ENCODE data around the gene PREP.
"Not testable (repeated sequence)": the region's sequence is repeated elsewhere in the genome, so short reads cannot be mapped to it uniquely, and the experiment has no call there.

PREP gene

GRCh38 chr6:105402939-105403935 is at the start of gene PREP:
Gene PREP (minus strand): TSS chr6:105403082. CDS start chr6:105402891, 191 bp downstream.
- DNase-seq: peak; percentile 7

GRCh38 chr6:105452376-105452775 is 49.5 kb upstream of the PREP start:
- no peak for DNase-seq

- DNase-seq: no peak
Measured at GRCh38 chr6:105449756-105450390, 47.0 kb upstream of the PREP start.

DNA sequence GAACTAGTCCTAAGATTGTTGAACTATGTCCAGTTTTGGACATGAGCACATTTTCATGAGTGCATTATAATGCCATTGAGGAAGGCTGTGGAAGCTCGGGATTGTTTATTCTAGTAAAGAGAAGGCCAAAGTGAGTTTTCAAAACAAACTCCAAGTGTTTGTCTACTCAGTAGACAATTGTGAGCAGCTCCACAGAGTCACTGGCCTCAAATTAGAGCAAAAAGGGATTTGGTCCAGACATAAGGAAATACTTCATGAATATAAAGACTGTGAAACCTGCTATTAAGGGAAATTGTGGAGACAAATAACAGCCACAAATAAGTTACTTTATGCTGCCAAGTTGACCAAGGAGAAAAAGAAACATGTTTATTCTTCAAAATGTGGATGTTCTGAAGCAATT is 42.6 kb upstream of the PREP start:
- DNase-seq: no peak

DNA sequence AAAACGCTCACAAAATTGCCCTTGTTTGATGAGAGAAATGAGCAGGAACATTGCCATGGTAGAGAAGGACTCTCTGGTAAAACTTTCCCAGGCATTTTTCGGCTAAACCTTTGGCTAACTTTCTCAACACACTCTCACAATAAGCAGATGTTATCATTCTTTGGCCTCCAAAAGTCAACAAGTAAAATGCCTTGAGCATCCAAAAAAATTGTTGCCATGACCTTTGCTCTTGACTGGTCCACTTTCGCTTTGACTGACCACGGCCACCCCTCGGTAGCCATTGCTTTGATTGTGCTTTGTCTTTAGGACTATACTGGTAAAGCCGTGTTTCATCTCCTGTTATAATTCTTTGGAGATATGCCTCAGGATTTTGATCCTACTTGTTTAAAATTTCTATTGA is 41.1 kb upstream of the PREP start:
- no peak for DNase-seq

DNA sequence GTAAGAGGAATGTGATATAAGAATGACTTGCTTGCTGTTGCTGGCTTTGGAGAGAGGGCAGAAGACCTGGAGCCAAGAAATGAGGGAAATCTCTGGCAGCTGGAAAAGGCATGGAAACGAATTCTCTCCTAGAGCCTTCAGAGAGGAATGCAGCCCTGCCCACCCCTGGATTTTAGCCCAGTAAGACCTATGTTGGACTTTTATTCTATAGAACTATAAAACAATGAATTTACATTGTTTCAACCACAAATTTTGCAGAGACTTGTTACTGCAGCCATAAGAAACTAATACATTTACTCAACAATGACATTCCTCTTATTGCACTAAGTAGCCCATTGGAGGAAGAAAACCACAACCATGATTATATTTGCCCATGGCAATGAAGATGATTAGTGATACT is 39.5 kb upstream of the PREP start:
- no peak for DNase-seq

GRCh38 chr6:105437236-105437635 is 34.4 kb upstream of the PREP start:
- DNase-seq: no peak

GRCh38 chr6:105433723-105434122 is 30.8 kb upstream of the PREP start:
- DNase-seq: no peak

DNA sequence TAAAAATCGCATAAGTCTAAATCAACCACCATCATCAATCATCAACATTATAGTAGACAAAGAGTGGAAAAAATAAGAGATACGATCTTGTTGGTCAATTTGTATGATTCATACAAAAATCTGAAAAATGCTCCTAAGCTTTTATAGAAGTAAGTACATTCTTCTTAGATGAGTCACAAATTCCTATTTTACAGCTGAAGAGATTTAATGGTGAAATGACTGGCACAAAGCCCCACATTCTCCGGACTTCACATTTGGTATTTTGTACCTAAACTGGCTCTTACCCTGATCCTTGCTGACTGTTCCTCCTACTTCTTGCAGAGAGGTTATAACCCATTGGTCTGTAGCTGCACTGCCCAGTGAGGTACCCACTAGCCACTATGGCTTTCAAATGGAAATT is 29.9 kb upstream of the PREP start:
- no peak for DNase-seq

DNA sequence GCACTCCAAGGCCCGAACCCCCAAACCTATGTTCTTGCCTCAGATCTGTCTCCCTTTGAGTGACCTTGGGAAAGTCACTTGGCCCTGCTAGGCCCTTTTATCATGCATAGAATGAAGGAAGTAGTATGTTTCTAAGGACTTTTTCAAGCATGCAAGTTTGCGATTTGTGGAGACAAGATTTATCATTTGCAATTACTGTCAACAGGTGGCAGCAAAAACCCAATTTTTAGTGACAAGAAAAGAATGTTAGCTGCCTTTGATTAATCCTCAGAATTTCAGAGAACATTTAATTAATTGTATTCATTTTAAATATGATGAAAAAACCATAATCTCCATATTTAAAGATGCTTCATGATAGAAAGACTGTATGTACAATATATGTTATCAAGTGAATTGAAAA is 28.3 kb upstream of the PREP start:
- no peak for DNase-seq

- DNase-seq: no peak
Measured at GRCh38 chr6:105430685-105431084, 27.8 kb upstream of the PREP start.

DNA sequence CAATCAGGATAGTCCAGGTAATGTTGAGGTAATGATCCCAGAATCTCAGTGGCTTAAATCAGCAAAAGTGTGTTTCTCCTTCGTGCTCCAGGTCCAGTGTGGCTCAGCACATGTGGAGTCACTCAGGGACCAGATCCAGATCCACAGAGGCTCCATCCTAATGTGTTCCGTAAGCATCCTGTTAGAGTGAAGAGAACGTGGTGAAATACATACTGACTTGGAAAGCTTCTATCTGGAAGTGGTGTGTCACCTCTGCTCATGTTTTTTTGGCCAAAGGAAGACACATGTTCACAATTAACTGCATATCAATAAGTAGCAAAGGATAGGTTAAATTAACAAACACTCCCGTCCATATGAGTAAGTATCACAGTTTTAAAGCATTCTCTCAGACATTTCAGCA is 26.8 kb upstream of the PREP start:
- DNase-seq: no peak

GRCh38 chr6:105428342-105428957 is 25.6 kb upstream of the PREP start:
- no peak for DNase-seq

DNA sequence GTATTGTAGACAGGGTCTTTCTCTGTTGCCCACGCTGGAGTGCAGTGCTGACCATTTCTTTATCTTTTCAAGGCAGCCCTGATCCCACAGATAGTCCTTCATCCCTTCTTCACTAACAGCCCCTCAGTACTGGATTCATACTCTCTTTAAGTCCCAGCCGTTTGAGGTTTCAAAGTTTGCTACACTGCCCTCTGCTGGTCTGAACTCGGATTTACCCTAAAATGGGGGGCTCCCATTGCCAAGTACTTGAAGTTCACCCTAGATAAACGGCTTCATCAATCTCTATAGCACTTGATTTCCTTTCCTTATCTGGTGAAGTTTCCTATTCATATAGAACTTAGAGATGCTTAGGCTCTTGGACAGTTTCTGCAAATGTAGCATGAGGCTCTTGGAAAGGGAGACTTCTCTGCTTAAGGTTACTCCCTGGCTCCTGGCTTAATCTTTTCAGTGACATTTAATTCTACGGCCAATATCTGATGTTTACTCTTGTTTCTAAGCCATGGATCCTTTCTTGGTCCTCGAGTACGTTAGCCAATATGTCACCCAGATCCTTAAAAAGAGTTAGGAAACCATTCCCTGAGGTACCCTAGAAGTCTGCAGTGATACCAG is 21.4 kb upstream of the PREP start:
- no peak for DNase-seq

DNA sequence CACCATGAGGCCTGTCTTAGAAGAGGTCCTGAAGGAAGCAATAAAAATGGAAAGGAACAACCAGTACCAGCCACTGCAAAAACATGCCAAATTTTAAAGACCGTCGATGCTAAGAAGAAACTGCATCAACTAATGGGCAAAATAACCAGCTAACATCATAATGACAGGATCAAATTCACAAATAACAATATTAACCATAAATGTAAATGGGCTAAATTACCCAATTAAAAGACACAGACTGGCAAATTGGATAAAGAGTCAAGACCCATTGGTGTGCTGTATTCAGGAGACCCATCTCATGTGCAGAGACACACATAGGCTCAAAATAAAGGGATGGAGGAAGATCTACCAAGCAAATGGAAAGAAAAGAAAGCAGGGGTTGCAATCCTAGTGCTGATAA is 14.1 kb upstream of the PREP start:
- not testable (repeated sequence) for DNase-seq

GRCh38 chr6:105409734-105410133 is 6.9 kb upstream of the PREP start:
- no peak for DNase-seq

DNA sequence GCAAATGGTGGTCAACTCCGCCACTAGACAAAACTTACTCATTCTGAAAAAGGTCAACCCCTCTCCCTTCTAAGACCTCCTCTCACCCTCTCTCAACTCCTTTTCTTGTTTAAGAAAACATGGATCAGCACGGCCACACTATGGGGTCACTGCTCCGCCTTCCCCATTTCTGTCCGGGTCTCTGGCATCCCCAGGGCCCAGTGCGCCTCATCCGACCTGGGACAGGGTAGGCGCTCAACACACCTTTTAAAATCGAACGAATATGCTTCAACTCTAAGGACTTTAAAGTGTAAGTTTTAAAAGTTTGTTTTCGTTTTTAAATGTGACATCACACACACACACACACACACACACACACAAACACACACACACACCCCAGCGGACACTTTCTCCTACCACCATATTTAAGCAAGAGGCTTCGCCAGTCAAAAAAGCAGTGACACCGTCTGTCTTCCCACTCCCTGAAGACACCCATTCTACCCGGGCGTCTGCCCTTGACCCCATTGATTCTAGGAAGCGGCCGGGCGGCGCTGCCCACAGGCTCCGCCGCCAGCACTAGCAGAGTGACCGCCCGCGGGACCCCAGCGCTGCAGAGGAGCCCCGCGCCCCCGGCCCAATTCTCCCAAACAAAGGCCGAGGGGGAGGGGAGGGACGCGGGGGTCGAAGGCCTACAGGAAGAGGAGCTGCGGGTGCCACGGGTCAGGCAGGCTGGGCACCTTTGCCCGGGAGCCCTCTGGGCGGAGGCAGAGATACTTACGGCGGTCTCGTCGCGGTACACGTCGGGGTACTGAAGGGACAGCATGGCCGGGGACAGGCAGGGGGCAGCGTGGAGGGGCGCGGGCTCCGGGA is 568 bp downstream of the PREP start:
- DNase-seq: no peak

DNA sequence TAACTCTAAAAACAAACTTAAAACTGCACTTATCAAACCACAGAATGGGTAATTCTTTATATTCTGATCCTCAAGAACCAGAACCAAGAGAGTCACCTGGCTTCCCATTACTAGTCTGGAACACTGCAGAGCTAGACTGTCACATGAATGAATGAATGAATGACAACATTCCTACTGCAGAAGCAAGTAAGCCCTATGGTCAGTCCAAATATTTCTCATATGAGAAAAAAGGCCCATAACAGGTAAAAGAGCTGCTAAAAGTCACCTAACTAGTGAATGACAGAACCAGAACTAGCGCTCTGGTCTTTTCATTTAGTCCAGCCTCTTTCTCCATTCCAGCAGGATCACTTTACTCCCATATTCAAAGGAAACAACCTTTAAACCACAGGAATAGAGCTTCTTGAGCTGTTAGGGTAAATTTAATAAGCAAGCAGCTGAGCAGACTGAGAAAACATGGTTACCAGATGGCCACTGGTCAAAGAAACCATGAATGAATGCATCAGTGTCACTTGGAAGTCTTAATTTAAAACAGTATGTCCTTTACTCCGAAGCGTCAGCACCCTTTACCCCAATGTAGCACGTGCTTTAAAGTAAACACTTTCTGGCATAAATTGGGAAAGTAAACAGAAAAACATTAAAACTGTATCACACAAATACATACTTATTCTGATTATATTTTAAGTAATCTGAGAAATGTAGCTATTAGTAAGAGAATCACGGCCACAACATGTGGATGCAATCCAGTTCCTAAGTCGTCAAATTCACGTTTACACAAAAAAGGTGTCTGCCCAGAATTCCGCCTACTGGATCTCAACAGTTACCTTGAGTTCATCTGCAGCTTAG is 1.4 kb downstream of the PREP start:
- DNase-seq: no peak

DNA sequence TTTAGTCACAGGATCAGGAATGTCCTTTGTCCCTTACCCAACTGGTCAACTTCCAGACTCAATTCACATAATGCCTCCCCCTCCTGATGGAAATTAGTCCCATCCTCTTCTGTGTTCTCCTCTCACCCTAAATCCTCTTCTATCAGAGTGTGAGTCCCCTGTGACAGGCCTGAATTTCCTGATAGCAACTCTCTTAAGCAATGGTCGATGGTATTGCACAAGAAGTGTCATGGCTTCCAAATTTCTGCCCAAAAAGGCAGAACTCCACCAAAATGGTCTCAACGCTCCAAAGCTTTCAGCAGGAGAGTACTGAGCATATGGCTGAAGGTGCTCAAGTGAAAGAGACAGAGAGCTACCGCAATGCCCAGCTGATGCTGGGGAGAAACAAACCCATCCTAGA is 2.4 kb downstream of the PREP start:
- no peak for DNase-seq

DNA sequence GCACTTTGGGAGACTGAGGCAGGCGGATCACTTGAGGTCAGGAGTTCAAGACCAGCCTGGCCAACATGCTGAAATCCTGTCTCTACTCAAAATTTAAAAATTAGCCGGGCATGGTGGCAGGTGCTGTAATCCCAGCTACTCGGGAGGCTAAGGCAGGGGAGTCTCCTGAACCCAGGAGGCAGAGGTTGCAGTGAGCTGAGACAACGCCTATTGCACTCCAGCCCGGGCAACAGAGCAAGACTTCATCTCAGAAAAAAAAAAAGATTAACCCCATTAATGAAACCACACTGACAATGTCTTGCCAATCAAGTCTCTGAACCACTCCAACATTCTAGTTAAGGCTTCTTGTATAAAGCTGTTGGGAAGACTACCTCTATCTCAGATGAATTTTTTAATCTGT is 4.0 kb downstream of the PREP start:
- no peak for DNase-seq

GRCh38 chr6:105397987-105398386 is 4.9 kb downstream of the PREP start:
- DNase-seq: no peak
